SU-DHL-6 (cell line): ENCODE measurements around the gene RAB11FIP3.

Experiments used
- CTCF ChIP-seq: fragments of 200-600 bp; sonication (generic); IDR thresholded peaks from one replicate; pipeline ENCODE4 v1.5.1; 2017; ENCODE audit warnings: antibody characterized with exemption, mild to moderate bottlenecking, low read length, moderate library complexity; ENCODE audit not compliant: insufficient read depth, poor library complexity, severe bottlenecking
- EZH2phosphoT487 ChIP-seq: fragments of 200-600 bp; sonication (generic), shearing (Covaris generic); conservative IDR thresholded peaks from 2 replicates; pipeline ENCODE4 v1.6.1; 2018; ENCODE audit warnings: mild to moderate bottlenecking, antibody characterized with exemption, low read length, moderate library complexity, mixed read lengths

GRCh38 chr16:426906-427249 is 1.4 kb downstream of the RAB11FIP3 start:
- TF ChIP-seq EZH2phosphoT487, result no peak
- no peak for TF ChIP-seq CTCF
